Astrocyte (in vitro differentiated cells and primary cell): ENCODE measurements around the gene PTRHD1.

Source experiments
- CTCF ChIP-seq: IDR thresholded peaks from 2 replicates; pipeline ENCODE4 v1.5.1; 2011; ENCODE audit warnings: low read depth, mild to moderate bottlenecking, inconsistent platforms, low read length, moderate library complexity; ENCODE audit not compliant: insufficient read depth
- EZH2 ChIP-seq: IDR thresholded peaks from 2 replicates; pipeline ENCODE4 v1.6.1; 2012; ENCODE audit warnings: mild to moderate bottlenecking, low read length, inconsistent platforms; ENCODE audit not compliant: insufficient read depth

GRCh38 chr2:24809316-24810007, 16.3 kb upstream of the PTRHD1 start:
- TF ChIP-seq CTCF (no peak), EZH2 (no peak)
